ENCODE measurements around the gene RPP30.

Gene RPP30

DNA sequence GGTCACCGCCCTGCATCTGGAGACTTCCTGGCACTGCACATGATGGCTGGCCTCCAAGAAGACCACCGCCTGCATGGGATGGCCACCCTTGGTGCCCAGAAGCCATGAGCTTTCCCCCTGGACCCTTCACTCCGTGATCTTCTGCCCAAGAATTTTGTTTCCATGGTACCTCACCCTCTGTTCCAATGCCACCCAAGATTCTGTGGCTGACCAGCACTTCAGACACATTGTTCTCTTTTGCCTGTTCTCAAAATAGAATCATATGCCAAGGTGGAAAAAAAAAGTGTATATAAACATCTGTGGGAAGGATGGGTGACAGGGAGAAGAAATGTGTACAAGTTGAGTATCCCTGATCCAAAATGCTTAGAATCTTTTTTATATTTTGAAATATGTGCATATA is 26.0 kb upstream of the RPP30 start:
- Histone ChIP-seq H3K4me1 (ENCODE audit: low read length) (no peaks in the 10 kb centered on the region), H3K9me3 (replicated peaks; ENCODE audit: insufficient read depth, low read length) (no peaks in the 10 kb centered on the region), H3K79me2 (ENCODE audit: low read length) (no peaks in the 10 kb centered on the region), H3K4me2 (ENCODE audit: low read depth, low read length) (no peak overlapping the region), H3K36me3 (replicated peaks; ENCODE audit: insufficient read depth, low read length) (no peaks in the 10 kb centered on the region), H2AFZ (ENCODE audit: low read length) (no peak overlapping the region), H3K4me3 (ENCODE audit: low read length) (no peak overlapping the region), H3K9me2 (replicated peaks; ENCODE audit: insufficient read depth, low read length) (no peaks in the 10 kb centered on the region), H3K27ac (ENCODE audit: low read length) (no peak overlapping the region), H4K20me1 (ENCODE audit: insufficient read depth, low read length) (no peaks in the 10 kb centered on the region), H3K27me3 (replicated peaks; ENCODE audit: insufficient read depth, low read length) (no peaks in the 10 kb centered on the region), H3F3A (ENCODE audit: insufficient read depth, low read length) (no peaks in the 10 kb centered on the region), H3K9ac (ENCODE audit: low read length) (no peak overlapping the region)
- TF ChIP-seq, protein P1, sequence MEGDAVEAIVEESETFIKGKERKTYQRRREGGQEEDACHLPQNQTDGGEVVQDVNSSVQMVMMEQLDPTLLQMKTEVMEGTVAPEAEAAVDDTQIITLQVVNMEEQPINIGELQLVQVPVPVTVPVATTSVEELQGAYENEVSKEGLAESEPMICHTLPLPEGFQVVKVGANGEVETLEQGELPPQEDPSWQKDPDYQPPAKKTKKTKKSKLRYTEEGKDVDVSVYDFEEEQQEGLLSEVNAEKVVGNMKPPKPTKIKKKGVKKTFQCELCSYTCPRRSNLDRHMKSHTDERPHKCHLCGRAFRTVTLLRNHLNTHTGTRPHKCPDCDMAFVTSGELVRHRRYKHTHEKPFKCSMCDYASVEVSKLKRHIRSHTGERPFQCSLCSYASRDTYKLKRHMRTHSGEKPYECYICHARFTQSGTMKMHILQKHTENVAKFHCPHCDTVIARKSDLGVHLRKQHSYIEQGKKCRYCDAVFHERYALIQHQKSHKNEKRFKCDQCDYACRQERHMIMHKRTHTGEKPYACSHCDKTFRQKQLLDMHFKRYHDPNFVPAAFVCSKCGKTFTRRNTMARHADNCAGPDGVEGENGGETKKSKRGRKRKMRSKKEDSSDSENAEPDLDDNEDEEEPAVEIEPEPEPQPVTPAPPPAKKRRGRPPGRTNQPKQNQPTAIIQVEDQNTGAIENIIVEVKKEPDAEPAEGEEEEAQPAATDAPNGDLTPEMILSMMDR (IDR thresholded peaks at IDR 0.05; ENCODE audit: low read length) = no peak
- no peak for TF ChIP-seq EZH2 (optimal IDR thresholded peaks at IDR 0.05; ENCODE audit: low read depth, low read length)
- TF ChIP-seq EZH2phosphoT487 (IDR thresholded peaks at IDR 0.05; ENCODE audit: low read length) = no peak
- no peak for DNase-seq

DNA sequence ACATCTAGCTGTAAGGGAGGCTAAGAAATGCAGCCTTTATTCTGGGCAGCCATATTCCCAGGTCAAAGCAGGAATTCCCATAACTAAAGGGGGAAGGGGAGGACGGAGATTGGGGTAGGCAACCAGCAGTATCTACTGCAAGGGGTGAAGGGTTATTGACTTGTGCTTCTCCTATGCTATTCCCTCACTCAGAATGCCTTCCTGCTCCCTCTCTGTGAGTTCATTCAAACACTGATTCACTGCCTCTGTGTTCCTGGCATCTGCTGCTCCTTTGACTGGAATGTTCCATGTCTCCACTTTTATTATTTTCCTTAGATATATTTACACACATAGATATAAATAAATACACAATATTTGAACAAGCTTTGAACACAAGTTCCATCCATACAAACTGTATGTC is 25.0 kb upstream of the RPP30 start:
- H2AFZ ChIP-seq (ENCODE audit: low read length) = no peak overlapping the region
- no peak overlapping the region for H3K4me3 ChIP-seq (ENCODE audit: low read length)
- no peak overlapping the region for H3K4me2 ChIP-seq (ENCODE audit: low read depth, low read length)
- no peak for TF ChIP-seq EZH2phosphoT487 (IDR thresholded peaks at IDR 0.05; ENCODE audit: low read length)
- H3K9ac ChIP-seq (ENCODE audit: low read length) = no peak overlapping the region
- H3K9me3 ChIP-seq (replicated peaks; ENCODE audit: insufficient read depth, low read length) = no peaks in the 10 kb centered on the region
- no peak for DNase-seq
- no peaks in the 10 kb centered on the region for H3K4me1 ChIP-seq (ENCODE audit: low read length)
- H3F3A ChIP-seq (ENCODE audit: insufficient read depth, low read length) = no peaks in the 10 kb centered on the region
- no peaks in the 10 kb centered on the region for H4K20me1 ChIP-seq (ENCODE audit: insufficient read depth, low read length)
- H3K27me3 ChIP-seq (replicated peaks; ENCODE audit: insufficient read depth, low read length) = no peaks in the 10 kb centered on the region
- H3K9me2 ChIP-seq (replicated peaks; ENCODE audit: insufficient read depth, low read length) = no peaks in the 10 kb centered on the region
- H3K27ac ChIP-seq (ENCODE audit: low read length) = no peak overlapping the region
- no peaks in the 10 kb centered on the region for H3K36me3 ChIP-seq (replicated peaks; ENCODE audit: insufficient read depth, low read length)
- no peaks in the 10 kb centered on the region for H3K79me2 ChIP-seq (ENCODE audit: low read length)

DNA sequence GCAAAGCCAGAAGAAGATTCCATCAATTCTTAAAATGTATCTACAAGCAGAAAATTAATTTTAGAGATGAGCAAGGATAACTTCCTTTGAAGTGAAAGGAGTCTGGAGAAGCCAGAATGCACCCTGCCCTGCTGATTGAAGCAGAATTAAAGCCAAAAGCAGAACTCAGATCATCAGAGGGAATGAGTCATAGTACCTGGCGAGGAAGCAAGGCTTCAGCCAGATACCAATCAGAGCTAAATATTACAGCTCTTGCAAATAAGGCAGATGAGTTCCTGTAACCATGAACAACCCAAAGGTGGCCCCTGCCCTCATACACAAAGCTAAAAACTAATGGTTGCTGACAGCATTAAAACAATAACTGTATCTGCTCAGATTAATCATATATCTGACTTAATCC is 24.3 kb upstream of the RPP30 start:
- H3K79me2 ChIP-seq (ENCODE audit: low read length) = no peaks in the 10 kb centered on the region
- no peaks in the 10 kb centered on the region for H3K9me3 ChIP-seq (replicated peaks; ENCODE audit: insufficient read depth, low read length)
- H3K4me2 ChIP-seq (ENCODE audit: low read depth, low read length) = no peak overlapping the region
- H3F3A ChIP-seq (ENCODE audit: insufficient read depth, low read length) = no peaks in the 10 kb centered on the region
- no peaks in the 10 kb centered on the region for H3K9me2 ChIP-seq (replicated peaks; ENCODE audit: insufficient read depth, low read length)
- TF ChIP-seq EZH2phosphoT487 (IDR thresholded peaks at IDR 0.05; ENCODE audit: low read length) (no peak), EZH2 (optimal IDR thresholded peaks at IDR 0.05; ENCODE audit: low read depth, low read length) (no peak)
- TF ChIP-seq, protein P1 (IDR thresholded peaks at IDR 0.05; ENCODE audit: low read length) = no peak
- no peak overlapping the region for H3K4me3 ChIP-seq (ENCODE audit: low read length)
- H3K27me3 ChIP-seq (replicated peaks; ENCODE audit: insufficient read depth, low read length) = no peaks in the 10 kb centered on the region
- H3K4me1 ChIP-seq (ENCODE audit: low read length) = no peaks in the 10 kb centered on the region
- H2AFZ ChIP-seq (ENCODE audit: low read length) = no peak overlapping the region
- no peaks in the 10 kb centered on the region for H3K36me3 ChIP-seq (replicated peaks; ENCODE audit: insufficient read depth, low read length)
- no peak for DNase-seq
- H3K9ac ChIP-seq (ENCODE audit: low read length) = no peak overlapping the region
- no peak overlapping the region for H3K27ac ChIP-seq (ENCODE audit: low read length)
- H4K20me1 ChIP-seq (ENCODE audit: insufficient read depth, low read length) = no peaks in the 10 kb centered on the region

DNA sequence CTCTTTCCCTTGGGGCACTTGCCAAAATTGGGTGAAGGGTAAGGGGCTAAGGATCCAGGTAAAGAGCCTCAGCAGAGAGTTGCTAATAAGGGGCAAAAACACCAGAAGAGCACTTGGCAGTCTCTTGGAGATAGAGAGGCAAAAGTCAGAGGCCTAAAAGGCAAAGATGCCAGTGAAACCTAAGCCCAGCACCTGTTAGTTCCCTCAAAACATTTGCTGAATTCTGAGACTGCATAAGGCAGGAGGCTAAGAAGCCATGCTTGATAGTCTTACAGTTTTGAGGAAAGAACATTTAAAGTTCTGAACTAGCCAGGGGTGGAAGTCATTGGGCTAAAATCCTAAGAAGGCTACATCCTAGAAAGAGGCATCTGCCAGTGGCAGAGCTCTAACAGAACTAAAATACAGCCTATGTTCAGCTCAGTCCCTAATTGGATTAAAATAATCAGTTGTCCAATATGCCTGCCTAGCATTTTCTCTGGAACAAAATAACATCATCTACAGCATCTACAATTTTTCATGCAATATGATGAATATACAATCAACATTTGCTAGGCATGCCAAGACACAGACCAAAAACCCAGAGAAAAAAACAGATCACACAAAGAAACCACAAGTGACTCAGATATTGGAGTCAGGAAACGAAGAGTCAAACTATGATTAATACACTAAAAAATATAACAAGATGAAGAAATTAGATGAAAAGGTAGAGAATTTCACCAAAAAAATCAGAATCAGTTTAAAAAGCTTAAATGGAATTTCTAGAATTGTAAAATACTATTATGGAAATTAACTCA is 21.6 kb upstream of the RPP30 start:
- no peak overlapping the region for H3K9ac ChIP-seq (ENCODE audit: low read length)
- no peaks in the 10 kb centered on the region for H3K9me3 ChIP-seq (replicated peaks; ENCODE audit: insufficient read depth, low read length)
- H3K79me2 ChIP-seq (ENCODE audit: low read length) = no peaks in the 10 kb centered on the region
- no peaks in the 10 kb centered on the region for H3K36me3 ChIP-seq (replicated peaks; ENCODE audit: insufficient read depth, low read length)
- no peaks in the 10 kb centered on the region for H3K9me2 ChIP-seq (replicated peaks; ENCODE audit: insufficient read depth, low read length)
- no peak overlapping the region for H2AFZ ChIP-seq (ENCODE audit: low read length)
- H3F3A ChIP-seq (ENCODE audit: insufficient read depth, low read length) = no peaks in the 10 kb centered on the region
- no peaks in the 10 kb centered on the region for H4K20me1 ChIP-seq (ENCODE audit: insufficient read depth, low read length)
- H3K4me2 ChIP-seq (ENCODE audit: low read depth, low read length) = no peak overlapping the region
- no peaks in the 10 kb centered on the region for H3K4me1 ChIP-seq (ENCODE audit: low read length)
- TF ChIP-seq EZH2phosphoT487 (IDR thresholded peaks at IDR 0.05; ENCODE audit: low read length) (no peak), EZH2 (optimal IDR thresholded peaks at IDR 0.05; ENCODE audit: low read depth, low read length) (no peak)
- TF ChIP-seq, protein P1 (IDR thresholded peaks at IDR 0.05; ENCODE audit: low read length) = no peak
- no peak overlapping the region for H3K4me3 ChIP-seq (ENCODE audit: low read length)
- no peak overlapping the region for H3K27ac ChIP-seq (ENCODE audit: low read length)
- H3K27me3 ChIP-seq (replicated peaks; ENCODE audit: insufficient read depth, low read length) = no peaks in the 10 kb centered on the region
- DNase-seq = no peak
